ENCODE data around the gene UBE2L6. TPM values are rescaled to one million over a fixed set of nuclear protein-coding genes. Genes with fewer than 3 reads are reported as not detected.

The UBE2L6 gene
- total and polyA plus RNA-seq, 8 donors: 2.2 to 73.0 (median 40.5) TPM

- peaks cover 10 to 35% (median 29%) of the 10 kb centered on the region in 4 donors for H3K4me1 ChIP-seq
- no peak for TF ChIP-seq EP300 (IDR thresholded peaks at IDR 0.05)
- TF ChIP-seq CTCF (IDR thresholded peaks at IDR 0.05): no peak
- TF ChIP-seq POLR2AphosphoS5 (IDR thresholded peaks at IDR 0.05): no peak
- TF ChIP-seq POLR2A (IDR thresholded peaks at IDR 0.05): no peak
- no peaks in the 10 kb centered on the region for H3K27me3 ChIP-seq
- no peaks in the 10 kb centered on the region for H3K9me3 ChIP-seq
- H3K4me3 ChIP-seq: peak overlapping the region; percentile 90 to 95 (median 93)
- DNase-seq: peak; percentile 69 to 81
- H3K36me3 ChIP-seq: peaks cover 0 to 3% (median 0%) of the 10 kb centered on the region in 4 donors
- intact Hi-C loops (cut with DNase I; ENCODE audit: low total_unique reads): no loop called here
- peak overlapping the region; percentile 67 to 79 (median 77) for H3K27ac ChIP-seq
- WGBS, 5 donors: 0 to 1% (median 1%) methylated on average over 39 to 57 of the region's 57 CpGs
These were observed 52.7 kb downstream of the UBE2L6 start for GRCh38 chr11:57514538-57515331.

- peak overlapping the region; percentile 67 to 79 (median 77) for H3K27ac ChIP-seq
- H3K36me3 ChIP-seq: peaks cover 0 to 3% (median 0%) of the 10 kb centered on the region in 4 donors
- H3K9me3 ChIP-seq: no peaks in the 10 kb centered on the region
- intact Hi-C loops (cut with DNase I; ENCODE audit: low total_unique reads): no loop called here
- H3K4me1 ChIP-seq: peaks cover 10 to 35% (median 29%) of the 10 kb centered on the region in 4 donors
- DNase-seq: peak; percentile 69 to 76
- peak overlapping the region; percentile 90 to 95 (median 93) for H3K4me3 ChIP-seq
- no peaks in the 10 kb centered on the region for H3K27me3 ChIP-seq
- WGBS, 5 donors: 3 to 19% (median 12%) methylated on average over 16 to 35 of the region's 35 CpGs
- no peak for TF ChIP-seq POLR2AphosphoS5 (IDR thresholded peaks at IDR 0.05)
- no peak for TF ChIP-seq CTCF (IDR thresholded peaks at IDR 0.05)
- no peak for TF ChIP-seq EP300 (IDR thresholded peaks at IDR 0.05)
- no peak for TF ChIP-seq POLR2A (IDR thresholded peaks at IDR 0.05)
These were observed 53.4 kb downstream of the UBE2L6 start for GRCh38 chr11:57513911-57514537.

- H3K27ac ChIP-seq: peak overlapping the region in 2 of 5 donors; percentile 67 to 72
- H3K4me3 ChIP-seq: peak overlapping the region in 3 of 4 donors; percentile 92 to 95 (median 94)
- H3K4me1 ChIP-seq: peaks cover 10 to 35% (median 29%) of the 10 kb centered on the region in 4 donors
- TF ChIP-seq CTCF (IDR thresholded peaks at IDR 0.05): no peak
- no peak for TF ChIP-seq POLR2A (IDR thresholded peaks at IDR 0.05)
- TF ChIP-seq EP300 (IDR thresholded peaks at IDR 0.05): no peak
- TF ChIP-seq POLR2AphosphoS5 (IDR thresholded peaks at IDR 0.05): no peak
- H3K36me3 ChIP-seq: peaks cover 0 to 4% (median 2%) of the 10 kb centered on the region in 4 donors
- intact Hi-C loops (cut with DNase I; ENCODE audit: low total_unique reads): no loop called here
- 6 to 32% (median 26%) methylated on average over 1 of the region's 1 CpG for WGBS, 5 donors
- no peak for DNase-seq
- no peaks in the 10 kb centered on the region for H3K9me3 ChIP-seq
- H3K27me3 ChIP-seq: no peaks in the 10 kb centered on the region
These were observed 54.0 kb downstream of the UBE2L6 start for GRCh38 chr11:57513452-57513795.

GRCh38 chr11:57512646-57513451 lies 54.6 kb downstream of the UBE2L6 start:
- 82 to 89% (median 87%) methylated on average over 12 of the region's 12 CpGs for WGBS, 5 donors
- DNase-seq: no peak
- H3K4me1 ChIP-seq: peaks cover 10 to 35% (median 29%) of the 10 kb centered on the region in 4 donors
- TF ChIP-seq POLR2A (IDR thresholded peaks at IDR 0.05): no peak
- no peak for TF ChIP-seq POLR2AphosphoS5 (IDR thresholded peaks at IDR 0.05)
- no peak for TF ChIP-seq EP300 (IDR thresholded peaks at IDR 0.05)
- no peak for TF ChIP-seq CTCF (IDR thresholded peaks at IDR 0.05)
- H3K27me3 ChIP-seq: no peaks in the 10 kb centered on the region
- intact Hi-C loops (cut with DNase I; ENCODE audit: low total_unique reads): no loop called here
- peak overlapping the region in 1 of 5 donors; percentile 67 for H3K27ac ChIP-seq
- H3K4me3 ChIP-seq: no peak overlapping the region
- H3K36me3 ChIP-seq: peaks cover 0 to 9% (median 2%) of the 10 kb centered on the region in 4 donors
- H3K9me3 ChIP-seq: no peaks in the 10 kb centered on the region

Data from stomach (tissue), 9 donors.